Measurements from ENCODE around the gene NFE2.
A peak's percentile ranks its signal among the peaks of the same experiment; 100 is the strongest.

Gene NFE2

DNA sequence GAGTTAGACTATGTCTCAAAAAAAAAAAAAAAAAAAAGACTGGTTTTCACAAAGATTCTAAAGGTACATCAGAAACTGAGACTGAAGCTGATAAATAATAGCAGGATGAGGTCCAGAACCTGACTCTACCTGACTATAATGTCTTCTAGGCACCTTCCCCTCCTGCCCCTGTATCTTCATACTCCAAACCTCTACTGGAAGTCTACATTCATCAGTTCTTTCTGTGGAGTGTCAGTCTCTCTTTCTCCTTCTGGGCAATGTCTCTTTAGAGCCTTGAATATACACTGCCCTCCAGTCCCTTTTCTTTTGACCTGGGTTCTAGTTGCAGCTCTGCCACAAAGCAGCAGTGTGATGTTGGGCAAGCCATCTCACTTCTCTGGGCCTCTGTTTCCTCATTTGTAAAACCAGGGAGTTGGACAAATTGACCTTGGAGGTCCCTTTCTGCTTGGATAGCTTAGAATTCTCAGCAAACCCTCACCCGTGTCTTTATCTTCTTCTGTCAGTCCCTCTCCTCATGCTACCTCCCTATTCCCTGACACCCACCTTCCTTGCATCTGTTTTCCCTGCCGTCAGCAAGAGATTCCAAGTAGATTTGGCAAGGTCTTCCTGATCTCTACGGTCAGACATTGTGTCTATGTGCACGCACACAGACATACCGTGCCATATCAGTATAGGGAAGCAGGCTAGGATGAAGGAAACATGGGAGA, 4.3 kb downstream of the NFE2 start:
- DNase-seq (ENCODE audit: low read depth), result no peak
- H3K4me3 ChIP-seq (ENCODE audit: low read depth, low read length), result no peak overlapping the region
- TF ChIP-seq, protein P1, sequence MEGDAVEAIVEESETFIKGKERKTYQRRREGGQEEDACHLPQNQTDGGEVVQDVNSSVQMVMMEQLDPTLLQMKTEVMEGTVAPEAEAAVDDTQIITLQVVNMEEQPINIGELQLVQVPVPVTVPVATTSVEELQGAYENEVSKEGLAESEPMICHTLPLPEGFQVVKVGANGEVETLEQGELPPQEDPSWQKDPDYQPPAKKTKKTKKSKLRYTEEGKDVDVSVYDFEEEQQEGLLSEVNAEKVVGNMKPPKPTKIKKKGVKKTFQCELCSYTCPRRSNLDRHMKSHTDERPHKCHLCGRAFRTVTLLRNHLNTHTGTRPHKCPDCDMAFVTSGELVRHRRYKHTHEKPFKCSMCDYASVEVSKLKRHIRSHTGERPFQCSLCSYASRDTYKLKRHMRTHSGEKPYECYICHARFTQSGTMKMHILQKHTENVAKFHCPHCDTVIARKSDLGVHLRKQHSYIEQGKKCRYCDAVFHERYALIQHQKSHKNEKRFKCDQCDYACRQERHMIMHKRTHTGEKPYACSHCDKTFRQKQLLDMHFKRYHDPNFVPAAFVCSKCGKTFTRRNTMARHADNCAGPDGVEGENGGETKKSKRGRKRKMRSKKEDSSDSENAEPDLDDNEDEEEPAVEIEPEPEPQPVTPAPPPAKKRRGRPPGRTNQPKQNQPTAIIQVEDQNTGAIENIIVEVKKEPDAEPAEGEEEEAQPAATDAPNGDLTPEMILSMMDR (IDR thresholded peaks at IDR 0.05; ENCODE audit: insufficient read depth, low read depth, low read length, missing control alignments), result no peak

DNA sequence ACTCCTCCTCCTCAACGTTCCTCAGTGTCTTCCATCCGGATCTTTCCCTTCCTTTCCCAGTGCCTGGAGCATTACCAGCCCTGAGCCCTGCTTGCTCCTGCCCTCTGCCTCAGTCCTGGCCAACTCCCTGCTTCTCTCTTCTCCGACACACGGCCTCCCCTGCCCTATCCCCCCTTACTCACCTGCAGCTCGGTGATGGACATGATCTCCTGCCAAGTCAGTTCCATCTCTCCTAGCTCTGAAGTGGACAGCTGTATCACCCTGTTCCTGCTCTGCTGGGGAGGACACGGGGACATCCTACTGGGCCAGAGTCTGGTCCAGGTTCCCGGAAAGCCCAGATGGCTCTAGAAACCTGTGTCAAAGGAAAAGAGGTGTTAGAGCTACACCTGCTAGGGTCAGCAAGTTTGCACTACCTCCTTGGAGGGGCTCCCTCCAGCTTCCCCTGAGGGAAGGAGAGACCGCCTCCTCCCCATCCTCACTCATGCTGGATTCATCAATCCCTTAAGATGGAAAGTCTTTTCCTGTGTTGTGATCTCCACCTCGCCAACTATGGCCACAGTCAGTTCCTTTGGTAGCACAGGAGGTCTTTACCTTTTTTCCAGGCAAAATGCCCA, 5.8 kb downstream of the NFE2 start:
- H3K4me3 ChIP-seq (ENCODE audit: low read depth, low read length), result no peak overlapping the region
- DNase-seq (ENCODE audit: low read depth), result no peak
- TF ChIP-seq, protein P1 (IDR thresholded peaks at IDR 0.05; ENCODE audit: insufficient read depth, low read depth, low read length, missing control alignments), result no peak

- DNase-seq (ENCODE audit: low read depth), result peak; percentile 60
- H3K4me3 ChIP-seq (ENCODE audit: low read depth, low read length), result no peak overlapping the region
- TF ChIP-seq, protein P1 (IDR thresholded peaks at IDR 0.05; ENCODE audit: insufficient read depth, low read depth, low read length, missing control alignments), result peak; percentile 86
Observed at GRCh38 chr12:54294152-54294952, 6.5 kb downstream of the NFE2 start.

DNA sequence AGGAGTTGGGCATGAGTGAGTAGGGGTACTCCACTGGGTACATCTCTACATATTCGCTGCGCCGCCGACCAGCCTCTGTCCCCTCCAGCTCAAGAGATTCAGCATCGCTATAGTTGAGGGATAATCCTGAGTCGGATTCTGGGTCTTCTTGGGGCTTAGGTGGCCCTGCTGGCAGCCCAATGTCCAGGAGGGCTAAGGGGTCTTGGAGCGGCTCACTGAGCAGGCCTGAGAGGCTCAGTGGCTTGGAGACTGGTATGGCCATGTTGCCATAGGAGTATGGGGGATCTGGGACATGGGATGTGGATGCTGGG, 7.9 kb downstream of the NFE2 start:
- no peak overlapping the region for H3K4me3 ChIP-seq (ENCODE audit: low read depth, low read length)
- no peak for DNase-seq (ENCODE audit: low read depth)
- TF ChIP-seq, protein P1 (IDR thresholded peaks at IDR 0.05; ENCODE audit: insufficient read depth, low read depth, low read length, missing control alignments), result no peak

DNA sequence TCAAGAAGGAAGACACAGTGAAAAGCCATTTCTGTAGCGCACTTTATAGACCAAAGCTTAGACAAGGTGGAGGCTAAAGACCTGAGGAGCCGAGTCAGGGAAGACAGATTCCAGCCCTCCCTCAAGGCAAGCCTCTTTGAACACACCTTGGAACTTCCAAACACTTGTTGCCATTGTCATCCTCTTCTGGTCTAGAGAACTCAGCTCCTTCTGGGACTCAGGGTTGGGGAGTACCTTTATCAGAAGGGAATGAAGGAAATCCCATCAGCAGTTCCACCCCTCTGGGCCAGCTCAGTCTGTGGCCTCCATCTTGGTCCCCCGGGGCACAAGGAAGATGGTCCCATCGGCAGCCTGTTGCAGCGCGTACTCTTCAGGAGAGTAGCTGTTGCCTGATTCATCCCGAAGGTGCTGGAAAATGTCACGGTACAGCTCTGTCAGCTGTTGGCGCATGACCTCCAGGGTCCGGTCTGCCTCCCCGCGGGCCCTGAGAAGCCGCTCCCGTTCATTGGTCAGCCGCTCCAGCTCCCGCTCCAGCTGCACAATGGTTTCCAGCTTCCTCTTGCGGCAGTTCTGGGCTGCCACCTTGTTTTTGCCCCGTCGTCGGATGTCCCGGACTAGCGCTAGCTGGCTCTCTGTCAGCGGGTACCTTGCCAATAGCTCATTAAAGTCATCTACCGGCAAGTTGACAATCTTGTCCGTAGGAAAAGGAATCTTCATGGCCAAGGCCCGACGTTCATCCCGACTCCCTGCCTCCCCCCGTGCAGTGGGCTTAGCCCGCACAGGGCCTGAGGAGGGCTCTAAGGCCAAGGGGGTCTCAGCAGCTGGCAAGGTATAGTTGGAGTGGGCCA, 8.5 kb downstream of the NFE2 start:
- TF ChIP-seq, protein P1 (IDR thresholded peaks at IDR 0.05; ENCODE audit: insufficient read depth, low read depth, low read length, missing control alignments), result no peak
- no peak overlapping the region for H3K4me3 ChIP-seq (ENCODE audit: low read depth, low read length)
- DNase-seq (ENCODE audit: low read depth), result no peak

DNA sequence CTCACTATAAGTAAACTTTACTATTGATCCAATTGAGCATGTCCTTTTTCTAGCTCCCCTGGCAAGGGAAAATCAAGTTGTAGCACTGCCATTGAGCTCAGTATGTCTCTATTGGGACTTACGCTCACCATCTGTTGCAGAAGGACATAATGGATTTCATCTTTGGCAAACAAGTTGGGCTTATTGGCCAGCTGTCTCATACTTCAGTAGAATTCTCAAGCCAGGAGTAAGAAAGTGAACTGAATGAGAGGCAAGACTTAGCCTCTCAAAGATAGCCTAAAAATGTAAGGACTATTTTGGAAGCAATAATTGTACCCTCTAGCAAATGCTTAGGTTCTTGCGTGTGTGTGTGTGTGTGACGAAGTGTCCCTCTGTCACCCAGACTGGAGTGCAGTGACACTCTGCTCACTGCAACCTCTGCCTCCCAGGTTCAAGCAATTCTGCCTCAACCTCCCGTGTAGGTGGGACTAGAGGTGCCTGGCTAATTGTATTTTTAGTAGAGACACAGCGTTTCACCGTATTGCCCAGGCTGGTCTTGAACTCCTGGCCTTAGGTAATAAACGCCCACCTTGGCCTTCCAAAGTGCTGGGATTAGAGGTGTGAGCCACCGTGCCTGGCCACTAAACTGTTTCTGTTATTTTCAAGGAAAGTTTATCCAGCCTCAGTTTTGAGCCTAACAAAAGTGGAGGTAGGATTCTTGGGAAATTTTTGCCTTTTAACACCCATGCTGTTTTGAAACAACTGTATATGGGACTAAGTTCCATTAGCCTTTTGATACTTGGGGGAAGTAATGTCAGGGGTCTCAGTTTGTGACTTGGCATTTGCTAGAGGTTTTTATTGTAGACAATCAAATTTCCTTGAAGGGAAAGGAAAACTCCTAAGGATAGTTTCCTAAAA, 13.3 kb downstream of the NFE2 start:
- DNase-seq (ENCODE audit: low read depth), result no peak
- TF ChIP-seq, protein P1 (IDR thresholded peaks at IDR 0.05; ENCODE audit: insufficient read depth, low read depth, low read length, missing control alignments), result no peak

More for the DNA sequence above, 13.3 kb downstream of the NFE2 start:
- H3K4me3 ChIP-seq (ENCODE audit: low read depth, low read length), result no peak overlapping the region

All from GM12865 (cell line).